ENCODE data around the gene CASK.

The CASK gene

GRCh38 chrX:41722816-41723618 lies 200.3 kb downstream of the CASK start:
- TF ChIP-seq POLR2AphosphoS5 (IDR thresholded peaks at IDR 0.05; ENCODE audit: low read depth) (no peak), SPI1 (IDR thresholded peaks at IDR 0.05; ENCODE audit: borderline replicate concordance, low read depth) (no peak), GABPA (IDR thresholded peaks at IDR 0.05; ENCODE audit: low read depth) (no peak)
- TF ChIP-seq, protein P1, sequence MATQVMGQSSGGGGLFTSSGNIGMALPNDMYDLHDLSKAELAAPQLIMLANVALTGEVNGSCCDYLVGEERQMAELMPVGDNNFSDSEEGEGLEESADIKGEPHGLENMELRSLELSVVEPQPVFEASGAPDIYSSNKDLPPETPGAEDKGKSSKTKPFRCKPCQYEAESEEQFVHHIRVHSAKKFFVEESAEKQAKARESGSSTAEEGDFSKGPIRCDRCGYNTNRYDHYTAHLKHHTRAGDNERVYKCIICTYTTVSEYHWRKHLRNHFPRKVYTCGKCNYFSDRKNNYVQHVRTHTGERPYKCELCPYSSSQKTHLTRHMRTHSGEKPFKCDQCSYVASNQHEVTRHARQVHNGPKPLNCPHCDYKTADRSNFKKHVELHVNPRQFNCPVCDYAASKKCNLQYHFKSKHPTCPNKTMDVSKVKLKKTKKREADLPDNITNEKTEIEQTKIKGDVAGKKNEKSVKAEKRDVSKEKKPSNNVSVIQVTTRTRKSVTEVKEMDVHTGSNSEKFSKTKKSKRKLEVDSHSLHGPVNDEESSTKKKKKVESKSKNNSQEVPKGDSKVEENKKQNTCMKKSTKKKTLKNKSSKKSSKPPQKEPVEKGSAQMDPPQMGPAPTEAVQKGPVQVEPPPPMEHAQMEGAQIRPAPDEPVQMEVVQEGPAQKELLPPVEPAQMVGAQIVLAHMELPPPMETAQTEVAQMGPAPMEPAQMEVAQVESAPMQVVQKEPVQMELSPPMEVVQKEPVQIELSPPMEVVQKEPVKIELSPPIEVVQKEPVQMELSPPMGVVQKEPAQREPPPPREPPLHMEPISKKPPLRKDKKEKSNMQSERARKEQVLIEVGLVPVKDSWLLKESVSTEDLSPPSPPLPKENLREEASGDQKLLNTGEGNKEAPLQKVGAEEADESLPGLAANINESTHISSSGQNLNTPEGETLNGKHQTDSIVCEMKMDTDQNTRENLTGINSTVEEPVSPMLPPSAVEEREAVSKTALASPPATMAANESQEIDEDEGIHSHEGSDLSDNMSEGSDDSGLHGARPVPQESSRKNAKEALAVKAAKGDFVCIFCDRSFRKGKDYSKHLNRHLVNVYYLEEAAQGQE (IDR thresholded peaks at IDR 0.05; ENCODE audit: insufficient replicate concordance, low read depth): no peak
- TF ChIP-seq, protein P2, sequence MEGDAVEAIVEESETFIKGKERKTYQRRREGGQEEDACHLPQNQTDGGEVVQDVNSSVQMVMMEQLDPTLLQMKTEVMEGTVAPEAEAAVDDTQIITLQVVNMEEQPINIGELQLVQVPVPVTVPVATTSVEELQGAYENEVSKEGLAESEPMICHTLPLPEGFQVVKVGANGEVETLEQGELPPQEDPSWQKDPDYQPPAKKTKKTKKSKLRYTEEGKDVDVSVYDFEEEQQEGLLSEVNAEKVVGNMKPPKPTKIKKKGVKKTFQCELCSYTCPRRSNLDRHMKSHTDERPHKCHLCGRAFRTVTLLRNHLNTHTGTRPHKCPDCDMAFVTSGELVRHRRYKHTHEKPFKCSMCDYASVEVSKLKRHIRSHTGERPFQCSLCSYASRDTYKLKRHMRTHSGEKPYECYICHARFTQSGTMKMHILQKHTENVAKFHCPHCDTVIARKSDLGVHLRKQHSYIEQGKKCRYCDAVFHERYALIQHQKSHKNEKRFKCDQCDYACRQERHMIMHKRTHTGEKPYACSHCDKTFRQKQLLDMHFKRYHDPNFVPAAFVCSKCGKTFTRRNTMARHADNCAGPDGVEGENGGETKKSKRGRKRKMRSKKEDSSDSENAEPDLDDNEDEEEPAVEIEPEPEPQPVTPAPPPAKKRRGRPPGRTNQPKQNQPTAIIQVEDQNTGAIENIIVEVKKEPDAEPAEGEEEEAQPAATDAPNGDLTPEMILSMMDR (IDR thresholded peaks at IDR 0.05; ENCODE audit: insufficient read depth, low read length): no peak
- H3K4me3 ChIP-seq (replicated peaks; ENCODE audit: insufficient read depth, low read length): no peak overlapping the region
- DNase-seq (ENCODE audit: low read depth in 1 of 2, low spot score in 1 of 2): no peak
- peak overlapping the region; percentile 10 for H3K27ac ChIP-seq (replicated peaks)
- H3K27me3 ChIP-seq (ENCODE audit: insufficient read depth, poor library complexity, severe bottlenecking): no peaks in the 10 kb centered on the region

DNA sequence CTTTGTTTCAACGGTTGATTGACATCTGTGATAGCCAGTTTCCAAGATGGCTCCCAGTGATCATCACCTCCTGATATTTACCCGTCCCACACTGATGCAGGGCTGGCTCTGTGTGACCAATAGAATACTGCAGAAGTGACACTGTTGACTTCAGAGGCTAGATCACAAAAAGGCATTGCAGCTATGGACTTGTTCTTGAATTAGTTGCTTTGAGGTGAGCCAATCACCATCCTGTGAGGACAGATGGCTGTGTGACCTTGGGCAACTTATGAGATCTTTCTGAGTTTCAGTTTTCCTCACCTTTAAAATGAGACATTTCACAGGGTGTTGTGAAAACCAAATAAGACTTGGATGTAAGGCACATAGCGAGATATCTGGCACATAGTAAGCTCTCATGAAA lies 201.1 kb downstream of the CASK start:
- no peak for DNase-seq (ENCODE audit: low read depth in 1 of 2, low spot score in 1 of 2)
- TF ChIP-seq, protein P2 (IDR thresholded peaks at IDR 0.05; ENCODE audit: insufficient read depth, low read length): no peak
- TF ChIP-seq, protein P1 (IDR thresholded peaks at IDR 0.05; ENCODE audit: insufficient replicate concordance, low read depth): no peak
- TF ChIP-seq GABPA (IDR thresholded peaks at IDR 0.05; ENCODE audit: low read depth) (no peak), SPI1 (IDR thresholded peaks at IDR 0.05; ENCODE audit: borderline replicate concordance, low read depth) (no peak), POLR2AphosphoS5 (IDR thresholded peaks at IDR 0.05; ENCODE audit: low read depth) (no peak)
- no peaks in the 10 kb centered on the region for H3K27me3 ChIP-seq (ENCODE audit: insufficient read depth, poor library complexity, severe bottlenecking)
- no peak overlapping the region for H3K27ac ChIP-seq (replicated peaks)
- H3K4me3 ChIP-seq (replicated peaks; ENCODE audit: insufficient read depth, low read length): no peak overlapping the region

DNA sequence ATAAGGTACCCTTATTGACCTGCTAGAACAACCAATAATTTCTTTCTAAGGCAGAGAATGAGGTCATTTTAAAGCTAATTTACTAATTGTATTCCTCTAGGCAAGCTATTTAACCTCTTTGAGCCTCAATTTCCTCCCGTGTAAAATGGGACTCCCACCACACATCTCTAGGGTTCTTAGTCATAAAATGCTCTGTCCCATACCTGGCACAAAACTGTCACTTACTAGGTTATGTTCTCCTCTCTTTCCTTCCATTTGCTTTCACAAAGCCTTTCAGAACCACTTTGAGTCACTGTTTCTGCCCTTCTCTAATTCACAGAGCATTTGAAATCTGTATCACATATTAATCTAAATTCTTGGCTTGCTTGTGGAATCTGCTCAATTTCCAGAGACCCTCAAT lies 201.8 kb downstream of the CASK start:
- DNase-seq (ENCODE audit: low read depth in 1 of 2, low spot score in 1 of 2): no peak
- H3K27me3 ChIP-seq (ENCODE audit: insufficient read depth, poor library complexity, severe bottlenecking): no peaks in the 10 kb centered on the region
- no peak overlapping the region for H3K27ac ChIP-seq (replicated peaks)
- TF ChIP-seq, protein P1 (IDR thresholded peaks at IDR 0.05; ENCODE audit: insufficient replicate concordance, low read depth): no peak
- TF ChIP-seq, protein P2 (IDR thresholded peaks at IDR 0.05; ENCODE audit: insufficient read depth, low read length): no peak
- TF ChIP-seq GABPA (IDR thresholded peaks at IDR 0.05; ENCODE audit: low read depth): no peak
- TF ChIP-seq POLR2AphosphoS5 (IDR thresholded peaks at IDR 0.05; ENCODE audit: low read depth): no peak
- TF ChIP-seq SPI1 (IDR thresholded peaks at IDR 0.05; ENCODE audit: borderline replicate concordance, low read depth): no peak
- H3K4me3 ChIP-seq (replicated peaks; ENCODE audit: insufficient read depth, low read length): no peak overlapping the region
